Measurements from ENCODE around the gene TAL1.
"Not testable (repeated sequence)": the region's sequence is repeated elsewhere in the genome, so short reads cannot be mapped to it uniquely, and the experiment has no call there.

The TAL1 gene

GRCh38 chr1:47232187-47232874 lies at the start of gene TAL1:
TAL1 (minus strand) TSS chr1:47232225; CDS start chr1:47225888, 6,337 bp downstream.
- no peak for DNase-seq

GRCh38 chr1:47280142-47280541 lies 48.1 kb upstream of the TAL1 start:
- no peak for DNase-seq

GRCh38 chr1:47276850-47277249 lies 44.8 kb upstream of the TAL1 start:
- no peak for DNase-seq

- DNase-seq, result not testable (repeated sequence)
Measured at GRCh38 chr1:47275811-47276210, 43.8 kb upstream of the TAL1 start.

- not testable (repeated sequence) for DNase-seq
Measured at GRCh38 chr1:47265529-47265928, 33.5 kb upstream of the TAL1 start.

GRCh38 chr1:47262787-47263413 lies 30.9 kb upstream of the TAL1 start:
- DNase-seq, result peak; percentile 8 to 21

- DNase-seq, result no peak
Measured at GRCh38 chr1:47257224-47257623, 25.2 kb upstream of the TAL1 start.

GRCh38 chr1:47252795-47253194 lies 20.8 kb upstream of the TAL1 start:
- DNase-seq, result no peak

- DNase-seq, result no peak
Measured at GRCh38 chr1:47252369-47252768, 20.3 kb upstream of the TAL1 start.

- DNase-seq, result no peak
Measured at GRCh38 chr1:47249755-47250154, 17.7 kb upstream of the TAL1 start.

- no peak for DNase-seq
Measured at GRCh38 chr1:47244339-47244862, 12.4 kb upstream of the TAL1 start.

- DNase-seq, result no peak
Measured at GRCh38 chr1:47243910-47244309, 11.9 kb upstream of the TAL1 start.

GRCh38 chr1:47241114-47242113 lies 9.4 kb upstream of the TAL1 start:
- DNase-seq, result no peak

- no peak for DNase-seq
Measured at GRCh38 chr1:47238935-47239592, 7.0 kb upstream of the TAL1 start.

GRCh38 chr1:47235806-47236205 lies 3.8 kb upstream of the TAL1 start:
- DNase-seq, result no peak

- no peak for DNase-seq
Measured at GRCh38 chr1:47235241-47235681, 3.2 kb upstream of the TAL1 start.

GRCh38 chr1:47233186-47233585 lies 1.2 kb upstream of the TAL1 start:
- no peak for DNase-seq

- no peak for DNase-seq
Measured at GRCh38 chr1:47231301-47232186, 481 bp downstream of the TAL1 start.

- DNase-seq, result no peak
Measured at GRCh38 chr1:47230692-47231300, 1.2 kb downstream of the TAL1 start.

GRCh38 chr1:47229886-47230691 lies 1.9 kb downstream of the TAL1 start:
- DNase-seq, result no peak

All from stimulated activated CD4-positive, alpha-beta T cell treated with anti-CD3 and anti-CD28 coated beads, Interleukin-4, amount 100 ng/mL, for 4 hours (primary cell).